OCI-LY1 (cell line): ENCODE measurements around the gene ADAM11.

ENCODE experiments used
- H2AFZ ChIP-seq: fragments of 200-600 bp; sonication (generic), shearing (Covaris generic); 2 replicates; pipeline ENCODE4 v1.6.0; 2014; ENCODE audit warnings: antibody characterized with exemption, mild to moderate bottlenecking, low read length
- H3F3A ChIP-seq: fragments of 200-600 bp; sonication (generic), shearing (Covaris generic); 2 replicates; pipeline ENCODE4 v1.6.0; 2014; ENCODE audit warnings: mild to moderate bottlenecking, antibody characterized with exemption, low read length, moderate library complexity; ENCODE audit not compliant: insufficient read depth
- H3K27ac ChIP-seq: fragments of 200-600 bp; sonication (generic); 2 replicates; pipeline ENCODE4 v1.5.1; 2014; ENCODE audit warnings: low read length, mixed run types, mild to moderate bottlenecking, low read depth; ENCODE audit not compliant: poor library complexity, severe bottlenecking
- H3K27me3 ChIP-seq: fragments of 200-600 bp; sonication (generic); 2 replicates; pipeline ENCODE4 v1.6.0; 2014; ENCODE audit warnings: antibody characterized with exemption, mild to moderate bottlenecking, low read length, moderate library complexity; ENCODE audit not compliant: insufficient read depth
- H3K36me3 ChIP-seq: fragments of 200-600 bp; sonication (generic); 2 replicates; pipeline ENCODE4 v1.6.1; 2014; ENCODE audit warnings: mild to moderate bottlenecking, antibody characterized with exemption, low read length, moderate library complexity, mixed read lengths; ENCODE audit not compliant: insufficient read depth
- H3K4me1 ChIP-seq: fragments of 200-600 bp; sonication (generic); 2 replicates; pipeline ENCODE4 v1.5.1; 2014; ENCODE audit warnings: mild to moderate bottlenecking, low read length, moderate library complexity; ENCODE audit not compliant: insufficient read depth, severe bottlenecking
- H3K4me2 ChIP-seq: fragments of 200-600 bp; sonication (generic), shearing (Covaris generic); 2 replicates; pipeline ENCODE4 v1.6.1; 2014; ENCODE audit warnings: low read length
- H3K4me3 ChIP-seq: fragments of 200-600 bp; sonication (generic); 2 replicates; pipeline ENCODE4 v1.5.1; 2014; ENCODE audit warnings: low read length, low read depth, mild to moderate bottlenecking, mixed read lengths; ENCODE audit not compliant: poor library complexity, severe bottlenecking
- H3K79me2 ChIP-seq: fragments of 200-600 bp; shearing (Covaris generic); 2 replicates; pipeline ENCODE4 v1.6.1; 2016; ENCODE audit warnings: mixed run types, low read length, mixed read lengths; ENCODE audit not compliant: insufficient read depth
- H3K9ac ChIP-seq: fragments of 200-600 bp; sonication (generic), shearing (Covaris generic); 2 replicates; pipeline ENCODE4 v1.6.1; 2014; ENCODE audit warnings: mild to moderate bottlenecking, low read length, mixed read lengths
- H3K9me2 ChIP-seq: fragments of 200-600 bp; sonication (generic), shearing (Covaris generic); 2 replicates; pipeline ENCODE4 v1.6.1; 2014; ENCODE audit warnings: low read depth, mild to moderate bottlenecking, low read length, mixed read lengths
- H3K9me3 ChIP-seq: fragments of 200-600 bp; shearing (Covaris generic); 2 replicates; pipeline ENCODE4 v1.6.1; 2014; ENCODE audit warnings: low read length, mixed read lengths
- H4K20me1 ChIP-seq: fragments of 200-600 bp; sonication (generic), shearing (Covaris generic); 2 replicates; pipeline ENCODE4 v1.6.0; 2016; ENCODE audit warnings: mild to moderate bottlenecking, low read length; ENCODE audit not compliant: insufficient read depth
- EZH2 ChIP-seq: fragments of 200-600 bp; sonication (generic), shearing (Covaris generic); IDR thresholded peaks from 2 replicates; pipeline ENCODE4 v1.8.0; 2017; ENCODE audit warnings: borderline replicate concordance, mixed run types, mild to moderate bottlenecking, antibody characterized with exemption, low read length, moderate library complexity, mixed read lengths
- TF ChIP-seq, protein P1 (sequence below): fragments of 200-600 bp; sonication (generic), shearing (Covaris generic); IDR thresholded peaks from 2 replicates; pipeline ENCODE4 v1.5.1; 2017; ENCODE audit warnings: mild to moderate bottlenecking, antibody characterized with exemption, low read length, moderate library complexity, mixed read lengths

Gene ADAM11

DNA sequence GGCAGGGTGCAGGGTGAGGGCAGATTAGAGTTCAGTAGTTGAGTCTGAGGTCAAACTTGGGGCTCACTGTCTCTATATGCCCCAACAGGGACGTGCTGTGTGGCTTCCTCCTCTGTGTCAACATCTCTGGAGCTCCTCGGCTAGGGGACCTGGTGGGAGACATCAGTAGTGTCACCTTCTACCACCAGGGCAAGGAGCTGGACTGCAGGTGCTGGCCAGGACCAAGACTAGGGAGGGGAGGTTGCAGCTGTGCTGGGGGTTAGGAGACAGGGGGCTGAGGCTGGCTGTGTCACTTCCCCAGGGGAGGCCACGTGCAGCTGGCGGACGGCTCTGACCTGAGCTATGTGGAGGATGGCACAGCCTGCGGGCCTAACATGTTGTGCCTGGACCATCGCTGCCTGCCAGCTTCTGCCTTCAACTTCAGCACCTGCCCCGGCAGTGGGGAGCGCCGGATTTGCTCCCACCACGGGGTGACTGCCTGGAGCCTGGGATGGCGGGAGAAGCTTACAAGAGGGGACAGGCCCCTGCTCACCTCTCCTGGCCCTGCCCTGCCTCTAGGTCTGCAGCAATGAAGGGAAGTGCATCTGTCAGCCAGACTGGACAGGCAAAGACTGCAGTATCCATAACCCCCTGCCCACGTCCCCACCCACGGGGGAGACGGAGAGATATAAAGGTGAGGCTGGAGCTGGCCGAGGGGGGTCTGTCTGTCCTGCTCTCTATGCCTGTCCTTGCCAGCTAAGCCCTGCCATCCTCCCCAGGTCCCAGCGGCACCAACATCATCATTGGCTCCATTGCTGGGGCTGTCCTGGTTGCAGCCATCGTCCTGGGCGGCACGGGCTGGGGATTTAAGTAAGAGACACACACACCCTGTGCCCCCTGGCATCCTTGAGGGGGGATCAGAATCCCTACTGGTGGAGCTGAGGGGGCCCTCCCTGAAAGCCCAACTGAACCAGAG is 18.9 kb downstream of the ADAM11 start:
- Histone ChIP-seq H3K27me3 (no peaks in the 10 kb centered on the region), H3K27ac (no peak overlapping the region), H2AFZ (no peak overlapping the region), H3K9me3 (no peaks in the 10 kb centered on the region), H3K79me2 (no peaks in the 10 kb centered on the region), H3K9me2 (no peaks in the 10 kb centered on the region), H3F3A (no peaks in the 10 kb centered on the region), H3K4me1 (peaks cover 21% of the 10 kb centered on the region), H4K20me1 (no peaks in the 10 kb centered on the region), H3K36me3 (no peaks in the 10 kb centered on the region), H3K9ac (no peak overlapping the region), H3K4me2 (no peak overlapping the region), H3K4me3 (no peak overlapping the region)
- TF ChIP-seq, protein P1, sequence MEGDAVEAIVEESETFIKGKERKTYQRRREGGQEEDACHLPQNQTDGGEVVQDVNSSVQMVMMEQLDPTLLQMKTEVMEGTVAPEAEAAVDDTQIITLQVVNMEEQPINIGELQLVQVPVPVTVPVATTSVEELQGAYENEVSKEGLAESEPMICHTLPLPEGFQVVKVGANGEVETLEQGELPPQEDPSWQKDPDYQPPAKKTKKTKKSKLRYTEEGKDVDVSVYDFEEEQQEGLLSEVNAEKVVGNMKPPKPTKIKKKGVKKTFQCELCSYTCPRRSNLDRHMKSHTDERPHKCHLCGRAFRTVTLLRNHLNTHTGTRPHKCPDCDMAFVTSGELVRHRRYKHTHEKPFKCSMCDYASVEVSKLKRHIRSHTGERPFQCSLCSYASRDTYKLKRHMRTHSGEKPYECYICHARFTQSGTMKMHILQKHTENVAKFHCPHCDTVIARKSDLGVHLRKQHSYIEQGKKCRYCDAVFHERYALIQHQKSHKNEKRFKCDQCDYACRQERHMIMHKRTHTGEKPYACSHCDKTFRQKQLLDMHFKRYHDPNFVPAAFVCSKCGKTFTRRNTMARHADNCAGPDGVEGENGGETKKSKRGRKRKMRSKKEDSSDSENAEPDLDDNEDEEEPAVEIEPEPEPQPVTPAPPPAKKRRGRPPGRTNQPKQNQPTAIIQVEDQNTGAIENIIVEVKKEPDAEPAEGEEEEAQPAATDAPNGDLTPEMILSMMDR: no peak

DNA sequence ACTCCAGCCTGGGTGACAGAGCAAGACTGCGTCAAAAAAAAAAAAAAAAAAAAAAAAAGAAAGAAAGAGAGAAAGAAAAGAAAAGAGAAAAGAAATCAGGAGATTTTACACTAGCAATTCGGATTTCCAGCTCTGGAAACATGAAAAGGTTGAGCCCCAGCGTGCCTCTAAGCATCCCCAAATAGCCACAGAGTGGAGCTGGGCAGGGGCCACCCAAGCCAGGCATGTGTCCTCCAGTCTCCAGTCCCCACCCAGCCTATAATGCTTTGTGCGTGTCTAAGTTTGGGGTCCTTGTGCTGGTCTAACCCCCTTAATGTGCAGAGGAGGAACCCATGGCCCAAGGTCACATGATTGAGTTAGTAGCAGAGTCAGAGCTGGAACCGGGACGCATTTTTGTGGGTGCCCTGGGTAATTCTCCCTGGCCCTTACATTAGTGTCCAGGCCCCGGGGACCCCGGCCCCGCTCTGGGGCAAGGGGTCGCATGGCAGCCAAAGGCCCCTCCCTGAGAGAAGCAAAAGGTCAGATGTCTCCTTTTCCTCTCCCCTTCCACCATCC is 19.9 kb downstream of the ADAM11 start:
- H3K27ac ChIP-seq: no peak overlapping the region
- H3K4me1 ChIP-seq: peaks cover 21% of the 10 kb centered on the region
- no peak overlapping the region; the same call in 1 of the 2 replicates for H3K9ac ChIP-seq
- no peaks in the 10 kb centered on the region for H3F3A ChIP-seq
- peak overlapping the region; percentile 55 for H3K4me3 ChIP-seq
- no peaks in the 10 kb centered on the region for H3K9me2 ChIP-seq
- H3K27me3 ChIP-seq: no peaks in the 10 kb centered on the region
- no peaks in the 10 kb centered on the region for H3K79me2 ChIP-seq
- H3K4me2 ChIP-seq: peak overlapping the region; percentile 85
- H3K36me3 ChIP-seq: no peaks in the 10 kb centered on the region
- TF ChIP-seq, protein P1: no peak
- no peak for TF ChIP-seq EZH2
- no peak overlapping the region for H2AFZ ChIP-seq
- H4K20me1 ChIP-seq: no peaks in the 10 kb centered on the region
- no peaks in the 10 kb centered on the region for H3K9me3 ChIP-seq

DNA sequence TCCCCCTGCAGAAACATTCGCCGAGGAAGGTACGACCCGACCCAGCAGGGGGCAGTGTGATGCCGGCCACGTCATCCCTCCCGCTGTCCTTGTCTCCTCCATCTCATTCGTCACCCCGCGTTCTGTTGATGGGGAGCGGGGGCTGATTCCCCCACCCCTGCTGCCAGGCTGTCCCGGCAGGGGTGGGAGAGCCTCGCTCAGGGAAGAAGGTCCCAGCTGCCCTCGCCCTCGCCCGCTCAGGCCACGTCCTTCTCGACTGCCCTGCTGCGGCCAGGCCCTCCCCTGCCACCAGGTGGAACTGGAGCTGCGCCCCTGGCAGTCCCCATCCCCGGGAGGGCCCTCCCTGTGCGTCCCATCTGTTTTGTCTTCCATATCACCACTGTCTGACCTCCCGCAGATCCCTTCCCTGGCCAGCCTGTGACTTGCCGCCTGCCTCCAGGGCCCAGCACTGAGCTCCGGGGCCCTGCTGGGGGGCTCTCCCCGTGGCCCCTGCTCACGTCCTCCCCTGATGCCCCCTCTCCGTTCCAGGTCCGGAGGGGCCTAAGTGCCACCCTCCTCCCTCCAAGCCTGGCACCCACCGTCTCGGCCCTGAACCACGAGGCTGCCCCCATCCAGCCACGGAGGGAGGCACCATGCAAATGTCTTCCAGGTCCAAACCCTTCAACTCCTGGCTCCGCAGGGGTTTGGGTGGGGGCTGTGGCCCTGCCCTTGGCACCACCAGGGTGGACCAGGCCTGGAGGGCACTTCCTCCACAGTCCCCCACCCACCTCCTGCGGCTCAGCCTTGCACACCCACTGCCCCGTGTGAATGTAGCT is 20.6 kb downstream of the ADAM11 start:
- Histone ChIP-seq H3K4me1 (peaks cover 21% of the 10 kb centered on the region), H2AFZ (no peak overlapping the region), H3K9ac (peak overlapping the region; percentile 33; the same call in 1 of the 2 replicates), H3K36me3 (no peaks in the 10 kb centered on the region), H3K79me2 (no peaks in the 10 kb centered on the region), H3K27ac (no peak overlapping the region), H3K4me3 (peak overlapping the region; percentile 55), H3K27me3 (no peaks in the 10 kb centered on the region), H3K9me2 (no peaks in the 10 kb centered on the region), H3K4me2 (peak overlapping the region; percentile 85), H3F3A (no peaks in the 10 kb centered on the region), H4K20me1 (no peaks in the 10 kb centered on the region), H3K9me3 (no peaks in the 10 kb centered on the region)
- TF ChIP-seq EZH2: no peak
- TF ChIP-seq, protein P1: peak; percentile 99
